Measurements from ENCODE around the gene CD33.

GRCh38 chr19:51242881-51243630, 18.2 kb downstream of the CD33 start:
- TF ChIP-seq, protein P1, sequence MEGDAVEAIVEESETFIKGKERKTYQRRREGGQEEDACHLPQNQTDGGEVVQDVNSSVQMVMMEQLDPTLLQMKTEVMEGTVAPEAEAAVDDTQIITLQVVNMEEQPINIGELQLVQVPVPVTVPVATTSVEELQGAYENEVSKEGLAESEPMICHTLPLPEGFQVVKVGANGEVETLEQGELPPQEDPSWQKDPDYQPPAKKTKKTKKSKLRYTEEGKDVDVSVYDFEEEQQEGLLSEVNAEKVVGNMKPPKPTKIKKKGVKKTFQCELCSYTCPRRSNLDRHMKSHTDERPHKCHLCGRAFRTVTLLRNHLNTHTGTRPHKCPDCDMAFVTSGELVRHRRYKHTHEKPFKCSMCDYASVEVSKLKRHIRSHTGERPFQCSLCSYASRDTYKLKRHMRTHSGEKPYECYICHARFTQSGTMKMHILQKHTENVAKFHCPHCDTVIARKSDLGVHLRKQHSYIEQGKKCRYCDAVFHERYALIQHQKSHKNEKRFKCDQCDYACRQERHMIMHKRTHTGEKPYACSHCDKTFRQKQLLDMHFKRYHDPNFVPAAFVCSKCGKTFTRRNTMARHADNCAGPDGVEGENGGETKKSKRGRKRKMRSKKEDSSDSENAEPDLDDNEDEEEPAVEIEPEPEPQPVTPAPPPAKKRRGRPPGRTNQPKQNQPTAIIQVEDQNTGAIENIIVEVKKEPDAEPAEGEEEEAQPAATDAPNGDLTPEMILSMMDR (IDR thresholded peaks at IDR 0.05; ENCODE audit: poor library complexity, severe bottlenecking) = no peak
- no peak for TF ChIP-seq EP300 (conservative IDR thresholded peaks at IDR 0.05; ENCODE audit: poor library complexity, severe bottlenecking)
- TF ChIP-seq, protein P2, sequence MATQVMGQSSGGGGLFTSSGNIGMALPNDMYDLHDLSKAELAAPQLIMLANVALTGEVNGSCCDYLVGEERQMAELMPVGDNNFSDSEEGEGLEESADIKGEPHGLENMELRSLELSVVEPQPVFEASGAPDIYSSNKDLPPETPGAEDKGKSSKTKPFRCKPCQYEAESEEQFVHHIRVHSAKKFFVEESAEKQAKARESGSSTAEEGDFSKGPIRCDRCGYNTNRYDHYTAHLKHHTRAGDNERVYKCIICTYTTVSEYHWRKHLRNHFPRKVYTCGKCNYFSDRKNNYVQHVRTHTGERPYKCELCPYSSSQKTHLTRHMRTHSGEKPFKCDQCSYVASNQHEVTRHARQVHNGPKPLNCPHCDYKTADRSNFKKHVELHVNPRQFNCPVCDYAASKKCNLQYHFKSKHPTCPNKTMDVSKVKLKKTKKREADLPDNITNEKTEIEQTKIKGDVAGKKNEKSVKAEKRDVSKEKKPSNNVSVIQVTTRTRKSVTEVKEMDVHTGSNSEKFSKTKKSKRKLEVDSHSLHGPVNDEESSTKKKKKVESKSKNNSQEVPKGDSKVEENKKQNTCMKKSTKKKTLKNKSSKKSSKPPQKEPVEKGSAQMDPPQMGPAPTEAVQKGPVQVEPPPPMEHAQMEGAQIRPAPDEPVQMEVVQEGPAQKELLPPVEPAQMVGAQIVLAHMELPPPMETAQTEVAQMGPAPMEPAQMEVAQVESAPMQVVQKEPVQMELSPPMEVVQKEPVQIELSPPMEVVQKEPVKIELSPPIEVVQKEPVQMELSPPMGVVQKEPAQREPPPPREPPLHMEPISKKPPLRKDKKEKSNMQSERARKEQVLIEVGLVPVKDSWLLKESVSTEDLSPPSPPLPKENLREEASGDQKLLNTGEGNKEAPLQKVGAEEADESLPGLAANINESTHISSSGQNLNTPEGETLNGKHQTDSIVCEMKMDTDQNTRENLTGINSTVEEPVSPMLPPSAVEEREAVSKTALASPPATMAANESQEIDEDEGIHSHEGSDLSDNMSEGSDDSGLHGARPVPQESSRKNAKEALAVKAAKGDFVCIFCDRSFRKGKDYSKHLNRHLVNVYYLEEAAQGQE (IDR thresholded peaks at IDR 0.05; ENCODE audit: borderline replicate concordance) = no peak
- no peak for TF ChIP-seq POLR2AphosphoS5 (IDR thresholded peaks at IDR 0.05)
